Stimulated activated naive CD4-positive, alpha-beta T cell treated with Interleukin-2 at 50 U/mL for 16 hours (primary cell): ENCODE results near the gene TMIE.

ENCODE experiments used
- DNase-seq: peaks from one replicate; lab custom pipeline; 2025; lab: John Stamatoyannopoulos, UW

Gene TMIE, protein sequence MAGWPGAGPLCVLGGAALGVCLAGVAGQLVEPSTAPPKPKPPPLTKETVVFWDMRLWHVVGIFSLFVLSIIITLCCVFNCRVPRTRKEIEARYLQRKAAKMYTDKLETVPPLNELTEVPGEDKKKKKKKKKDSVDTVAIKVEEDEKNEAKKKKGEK

GRCh38 chr3:46701181-46701939 lies at the start of gene TMIE:
Gene TMIE, plus strand, starts transcription at chr3:46701392. Its CDS starts 96 bp downstream, at chr3:46701488.
- no peak for DNase-seq

- no peak for DNase-seq
Measured at GRCh38 chr3:46655271-46655670, 45.9 kb upstream of the TMIE start.

GRCh38 chr3:46656778-46657556 lies 44.2 kb upstream of the TMIE start:
- DNase-seq, result no peak

GRCh38 chr3:46659285-46659684 lies 41.9 kb upstream of the TMIE start:
- DNase-seq, result no peak

GRCh38 chr3:46660003-46660402 lies 41.2 kb upstream of the TMIE start:
- DNase-seq, result no peak

- no peak for DNase-seq
Measured at GRCh38 chr3:46660543-46661523, 40.4 kb upstream of the TMIE start.

DNA sequence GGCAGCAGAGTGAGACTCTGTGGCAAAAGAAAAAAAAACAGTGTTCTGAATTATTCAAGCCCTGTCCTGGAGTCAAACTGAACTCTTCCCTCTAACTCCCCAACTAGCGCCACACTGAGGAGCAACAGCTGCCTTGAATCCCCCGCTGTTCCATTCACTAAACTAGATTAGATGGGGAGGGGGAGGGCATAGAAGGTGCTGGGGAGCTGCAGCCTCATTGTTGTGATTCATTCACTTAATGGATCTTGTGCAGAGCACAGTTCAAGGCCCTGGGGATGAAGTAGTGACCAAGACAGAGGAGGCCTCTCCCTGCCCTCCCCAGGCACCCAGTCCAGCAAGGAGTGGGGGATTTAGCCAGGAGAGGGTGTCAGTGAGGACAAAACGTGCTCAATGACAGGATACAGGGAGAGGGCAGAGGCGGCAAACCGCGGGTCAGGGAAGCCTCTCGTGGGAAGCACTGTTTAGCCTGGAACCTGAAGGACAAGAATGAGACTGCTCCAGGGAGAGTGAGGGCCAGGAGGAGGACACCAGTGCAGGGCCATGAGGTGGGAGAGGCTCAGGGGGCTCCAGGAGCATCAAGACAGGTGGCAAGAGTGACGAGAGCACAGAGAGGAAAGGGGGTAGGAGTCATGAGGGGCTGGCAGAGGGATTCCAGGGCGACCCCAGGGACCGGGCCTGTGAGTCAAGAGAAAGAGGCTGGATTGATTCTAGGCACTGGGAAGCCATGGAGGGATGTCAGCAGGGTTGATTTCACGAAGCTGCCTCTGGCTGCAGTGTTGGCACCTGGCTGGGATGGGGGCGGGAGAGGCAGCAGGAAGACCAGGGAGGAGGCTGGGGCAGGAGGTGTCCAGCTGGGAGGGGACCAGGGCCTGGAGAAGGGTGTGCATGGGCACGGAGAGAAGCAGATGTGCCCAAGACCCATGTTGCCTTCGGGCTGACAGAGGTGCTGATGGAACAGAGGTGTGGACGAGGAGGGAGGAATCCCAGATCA lies 39.1 kb upstream of the TMIE start:
- DNase-seq, result no peak

DNA sequence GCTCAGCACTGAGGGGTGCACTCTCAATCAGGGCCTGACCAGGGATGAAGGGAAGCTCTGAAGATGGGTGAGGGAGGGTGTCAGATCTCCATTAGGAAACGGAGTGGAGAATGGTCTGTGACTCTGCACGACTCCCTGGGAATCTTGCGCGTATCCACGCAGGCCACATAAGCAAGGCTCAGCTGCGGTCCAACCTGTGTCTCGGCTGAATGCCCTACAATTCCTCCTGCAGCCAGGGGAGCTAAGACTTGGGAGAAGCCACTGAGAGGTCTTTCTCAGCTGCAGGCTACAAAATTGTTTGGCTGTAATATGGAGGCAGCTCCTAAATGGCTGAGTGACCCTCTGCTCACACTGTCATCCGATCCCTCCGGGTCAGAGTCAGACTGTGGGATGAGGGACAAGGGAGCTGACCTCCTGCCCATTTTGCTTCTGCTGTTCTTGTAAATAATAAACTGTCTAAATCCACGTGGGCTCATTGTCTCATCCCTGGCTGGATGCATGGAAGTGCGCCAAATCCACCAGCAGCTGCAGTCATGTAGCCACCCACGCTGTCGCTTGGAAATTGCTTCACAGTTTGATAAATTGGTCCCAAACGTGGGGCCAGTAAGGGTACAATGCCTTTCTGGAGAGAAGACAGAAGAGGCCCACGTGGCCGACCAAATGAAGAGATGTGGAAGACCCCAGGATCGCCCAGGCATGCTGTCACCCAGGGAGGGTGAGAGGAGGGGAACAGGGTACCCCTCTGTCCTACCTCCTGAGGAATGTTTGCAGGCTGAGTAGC lies 38.2 kb upstream of the TMIE start:
- DNase-seq, result no peak

- no peak for DNase-seq
Measured at GRCh38 chr3:46663591-46664135, 37.5 kb upstream of the TMIE start.

DNA sequence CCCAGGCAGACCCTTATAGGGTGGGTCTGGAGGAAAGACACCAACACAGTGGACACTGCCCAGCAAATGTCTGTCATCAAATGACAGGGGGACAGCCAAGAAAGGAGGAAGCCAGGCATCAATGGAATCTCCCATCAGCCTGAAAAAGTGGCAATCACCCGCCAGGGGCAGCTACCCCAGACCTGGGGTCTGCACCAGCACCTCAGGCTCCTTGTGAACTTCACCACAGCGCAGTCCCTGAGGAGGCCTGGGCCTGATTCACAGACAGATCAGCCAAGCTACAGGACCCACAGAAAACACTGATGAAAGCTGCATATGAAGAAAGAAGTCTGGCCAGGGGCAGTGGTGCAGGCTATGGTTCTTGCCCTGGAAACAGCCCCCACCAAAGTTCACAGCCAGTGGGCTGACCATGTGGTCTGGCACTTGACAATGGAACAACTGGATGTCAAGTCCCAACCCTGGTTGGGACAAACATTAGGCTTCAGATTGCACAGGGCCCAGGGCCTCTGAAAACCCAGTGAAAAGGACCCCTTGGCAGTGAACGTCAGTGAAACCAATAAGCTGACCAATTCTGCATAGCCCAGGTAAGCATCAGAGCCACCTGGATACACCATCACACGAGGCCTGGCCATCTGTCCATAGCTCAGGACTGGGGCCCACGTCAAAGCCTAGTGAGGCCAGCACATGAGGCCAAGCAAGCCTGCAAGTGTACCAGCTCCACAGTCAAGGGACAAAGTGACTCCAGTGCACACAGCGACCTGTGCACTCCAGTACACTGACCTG lies 36.8 kb upstream of the TMIE start:
- DNase-seq, result no peak

DNA sequence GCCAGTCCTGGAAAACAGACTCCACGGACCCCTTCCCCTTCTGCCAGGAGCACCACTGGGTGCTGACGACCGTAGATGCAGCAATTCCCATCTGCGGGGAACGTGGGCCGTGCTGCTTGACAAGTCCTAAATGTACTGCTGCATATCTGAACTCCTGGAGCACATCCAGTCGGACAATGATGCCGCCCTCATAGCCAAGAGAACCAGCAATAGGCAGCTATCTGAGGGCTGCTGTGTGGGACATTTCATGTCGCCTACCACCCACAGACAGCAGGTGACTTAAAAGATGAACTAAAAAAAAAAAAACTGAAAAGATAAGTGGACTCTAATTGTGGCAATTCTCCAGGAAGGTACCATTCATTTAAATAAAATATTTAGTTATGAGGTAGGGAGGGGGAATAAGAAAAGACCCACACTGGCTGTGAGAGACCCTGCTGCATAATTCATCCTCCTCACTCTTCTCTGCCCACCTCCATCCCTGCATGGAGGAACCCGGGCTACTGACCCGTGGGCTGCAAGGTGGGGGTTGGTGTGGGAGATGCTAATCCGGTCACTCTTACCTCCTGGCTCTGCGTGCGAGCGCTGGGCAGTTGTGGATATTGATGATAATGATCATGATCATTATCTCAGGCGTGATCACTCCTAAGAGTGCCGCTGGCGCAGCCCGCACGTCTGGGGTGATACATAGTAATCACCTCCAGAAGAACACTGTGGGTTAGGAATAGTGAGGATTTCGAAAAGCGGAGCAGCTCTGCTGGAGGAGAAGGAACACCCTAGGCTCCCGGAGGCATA lies 36.0 kb upstream of the TMIE start:
- DNase-seq, result no peak

- no peak for DNase-seq
Measured at GRCh38 chr3:46665763-46666452, 35.3 kb upstream of the TMIE start.

DNA sequence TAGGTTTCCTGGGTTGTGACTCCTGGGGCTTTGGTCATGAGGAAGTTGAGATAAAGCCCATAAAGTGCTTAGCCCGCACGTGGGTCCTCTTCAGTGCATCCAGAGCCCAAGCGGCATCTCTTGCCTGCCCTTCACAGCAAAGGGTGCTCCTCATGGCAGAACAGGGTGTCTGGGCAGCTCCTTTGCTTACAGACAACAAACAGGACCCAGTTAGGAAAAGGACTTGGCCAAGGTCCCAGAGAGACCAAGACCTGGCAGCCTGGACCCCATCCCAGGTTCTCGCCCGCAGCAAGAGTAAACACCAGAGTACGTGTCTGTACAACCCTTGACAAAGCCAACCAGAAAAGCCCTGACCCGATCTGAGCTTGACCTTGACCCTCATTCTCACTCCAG lies 34.7 kb upstream of the TMIE start:
- DNase-seq, result no peak

DNA sequence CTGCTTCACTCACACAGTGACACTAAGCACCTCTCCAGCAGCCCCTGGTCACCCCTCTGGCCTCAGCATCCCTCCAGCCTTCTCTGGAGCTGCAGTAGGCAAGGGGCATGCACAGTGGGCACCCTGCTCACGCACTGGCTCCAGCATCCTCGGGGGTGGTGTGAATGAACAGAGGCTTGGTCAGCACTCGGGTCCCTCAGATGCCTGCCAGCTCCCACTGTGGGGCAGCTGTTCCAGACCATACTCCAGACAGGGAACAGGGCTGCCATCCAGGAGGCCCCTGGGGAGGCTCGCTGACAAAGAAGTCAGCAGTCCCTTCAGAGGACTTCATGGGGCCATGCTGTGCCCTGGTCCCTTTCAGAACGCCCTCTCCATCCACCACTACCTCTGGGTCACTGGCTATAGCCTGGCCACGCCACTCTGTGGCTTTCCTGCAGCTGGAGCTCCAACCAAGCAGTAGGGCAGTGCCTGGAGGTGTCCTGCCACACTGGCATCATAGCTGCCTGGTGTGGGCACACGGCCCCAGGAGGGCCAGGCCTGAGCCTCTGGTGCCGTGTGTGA lies 34.1 kb upstream of the TMIE start:
- DNase-seq, result no peak

DNA sequence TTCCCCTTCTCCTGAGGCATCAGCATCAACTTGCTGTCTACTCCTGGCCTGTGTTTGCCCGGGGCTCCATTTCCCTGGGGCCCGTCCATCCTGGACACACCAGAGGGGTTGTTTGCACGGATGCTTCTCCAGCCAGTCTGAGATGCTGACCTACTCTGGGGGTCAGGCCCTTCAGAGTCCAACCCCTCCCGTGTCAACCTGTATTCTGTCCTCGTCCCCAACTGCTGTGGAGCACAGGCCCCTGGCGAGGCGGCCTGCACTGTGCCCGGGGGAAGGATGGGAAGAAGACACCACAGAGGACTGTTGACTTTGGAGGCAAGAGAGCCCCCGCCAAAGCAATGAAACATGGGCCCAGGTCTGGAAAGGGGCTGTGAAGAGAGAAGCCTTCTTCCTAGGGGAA lies 33.5 kb upstream of the TMIE start:
- DNase-seq, result no peak

GRCh38 chr3:46668116-46668515 lies 33.1 kb upstream of the TMIE start:
- no peak for DNase-seq

GRCh38 chr3:46668591-46668990 lies 32.6 kb upstream of the TMIE start:
- no peak for DNase-seq
